ENCODE data around the gene HLA-DRA.

DNA sequence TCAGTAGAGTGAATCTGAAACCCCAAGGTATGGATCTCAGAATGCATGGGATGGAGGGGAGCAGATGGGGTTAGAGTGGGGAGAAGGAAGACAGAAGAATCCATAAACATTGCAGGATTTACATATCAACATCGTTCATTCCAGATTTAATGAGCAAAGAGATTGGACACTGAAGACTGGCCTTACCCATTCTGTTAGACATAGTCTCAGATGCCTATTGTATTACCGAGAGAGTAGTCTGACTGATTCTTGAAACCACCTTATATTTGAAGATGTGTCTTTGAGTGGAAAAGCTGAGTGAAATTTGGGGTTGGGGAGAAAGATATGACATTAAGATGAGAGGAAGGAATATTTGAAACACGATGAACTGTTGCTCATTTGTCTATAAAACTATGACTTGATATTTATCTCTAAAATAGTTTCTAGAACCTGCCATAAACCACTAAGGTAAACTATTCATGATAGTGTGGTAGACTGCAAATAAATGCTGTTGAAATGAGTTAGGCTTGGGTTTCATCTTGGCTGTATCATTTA lies 5.7 kb downstream of the HLA-DRA start:
- TF ChIP-seq CTCF (conservative IDR thresholded peaks at IDR 0.05 in 1 of 2, IDR thresholded peaks at IDR 0.05 in 1 of 2; ENCODE audit: extremely low read depth in 1 of 2, insufficient read depth in 1 of 2, low read depth in 1 of 2, low read length in 2 of 2) (no peak), EZH2 (IDR thresholded peaks at IDR 0.05; ENCODE audit: borderline replicate concordance, low read length) (no peak)
